B cell (primary cell): Measurements from ENCODE around the gene EZH1. TPM values are rescaled to one million over a fixed set of nuclear protein-coding genes. Genes with fewer than 3 reads are reported as not detected.
A peak's percentile ranks its signal among the peaks of the same experiment; 100 is the strongest.

Experiments
- ATAC-seq: fragments of 200-7000 bp; cut with Tn5 transposase; one replicate; pipeline ENCODE4 v1.10.0; 2021; ENCODE audit warnings: low read depth, mild to moderate bottlenecking, moderate number of reproducible peaks, moderate library complexity
- CTCF ChIA-PET: fragments of 350-600 bp; sonication (Branson Sonifier 250); formaldehyde crosslinking; loops from one replicate; lab custom pipeline; 2021; ENCODE audit warnings: antibody characterized with exemption, inconsistent platforms; lab: Charles Lee
- POLR2A ChIA-PET: fragments of 350-600 bp; sonication (Branson Sonifier 250); formaldehyde crosslinking; loops from one replicate; lab custom pipeline; 2021; ENCODE audit warnings: antibody characterized with exemption; lab: Charles Lee
- DNase-seq: peaks from one replicate; pipeline ENCODE4 v3.0.0; 2013
- H2AFZ ChIP-seq: 2 replicates; pipeline ENCODE4 v1.6.1; 2012; ENCODE audit warnings: mild to moderate bottlenecking, low read depth, low read length; ENCODE audit not compliant: insufficient read depth, poor library complexity, severe bottlenecking
- H3K27ac ChIP-seq, 2 donors: 1 replicate in 1 of 2; 2 replicates in 1 of 2; pipeline ENCODE4 v1.5.1; 2012 to 2013; ENCODE audit warnings: low read length in 2 of 2, mild to moderate bottlenecking in 2 of 2, moderate library complexity in 1 of 2
- H3K27me3 ChIP-seq, 4 experiments: fragments of 200-600 bp in 1 of 4; sonication (generic) in 1 of 4; replicated peaks in 1 of 4; 1 replicate in 2 of 4; 2 replicates in 2 of 4; pipeline versions ENCODE4 v1.6.1 to v1.7.0; 2013 to 2016; ENCODE audit warnings: low read length in 3 of 4, mild to moderate bottlenecking in 2 of 4, mixed read lengths in 1 of 4, moderate library complexity in 1 of 4; ENCODE audit not compliant: insufficient read depth in 4 of 4, control insufficient read depth in 3 of 4; ENCODE audit errors: control extremely low read depth in 1 of 4
- H3K36me3 ChIP-seq, 2 experiments: replicated peaks in 1 of 2; 1 replicate in 1 of 2; 2 replicates in 1 of 2; pipeline versions ENCODE4 v1.6.1 to v1.7.1; 2013; ENCODE audit warnings: low read length in 1 of 2; ENCODE audit not compliant: insufficient read depth in 2 of 2, control insufficient read depth in 1 of 2; ENCODE audit errors: control extremely low read depth in 1 of 2, extremely low read depth in 1 of 2
- H3K4me1 ChIP-seq, 2 donors: fragments of 200-600 bp in 1 of 2; sonication (generic) in 1 of 2; 1 replicate in 1 of 2; 2 replicates in 1 of 2; pipeline versions ENCODE4 v1.5.1 to v1.6.1; 2013 to 2017; ENCODE audit warnings: low read length in 2 of 2; ENCODE audit not compliant: control insufficient read depth in 2 of 2, insufficient read depth in 2 of 2
- H3K4me2 ChIP-seq: replicated peaks from 2 replicates; pipeline ENCODE3; 2012; ENCODE audit warnings: mild to moderate bottlenecking, low read depth, low read length; ENCODE audit not compliant: poor library complexity, severe bottlenecking
- H3K4me3 ChIP-seq, 5 experiments: fragments of 200-600 bp in 1 of 5; sonication (generic) in 1 of 5; 1 replicate in 3 of 5; 2 replicates in 2 of 5; pipeline versions ENCODE4 v1.5.1 to v1.7.0; 2011 to 2016; ENCODE audit warnings: low read length in 4 of 5, mild to moderate bottlenecking in 4 of 5, low read depth in 2 of 5, control low read depth in 1 of 5, moderate library complexity in 1 of 5; ENCODE audit not compliant: insufficient read depth in 1 of 5; ENCODE audit errors: control extremely low read depth in 1 of 5, extremely low read depth in 1 of 5
- H3K79me2 ChIP-seq: fragments of 200-600 bp; sonication (generic); one replicate; pipeline ENCODE4 v1.6.0; 2016; ENCODE audit warnings: low read length; ENCODE audit not compliant: control insufficient read depth, insufficient read depth
- H3K9ac ChIP-seq: fragments of 200-600 bp; sonication (generic); 2 replicates; pipeline ENCODE4 v1.6.1; 2017; ENCODE audit warnings: mild to moderate bottlenecking, low read length, moderate library complexity
- H3K9me3 ChIP-seq, 3 donors: one replicate each; pipeline versions ENCODE4 v1.6.1 to v1.7.1; 2013; ENCODE audit warnings: low read length in 2 of 3; ENCODE audit not compliant: control insufficient read depth in 2 of 3, insufficient read depth in 1 of 3; ENCODE audit errors: control extremely low read depth in 1 of 3
- H4K20me1 ChIP-seq: 2 replicates; pipeline ENCODE4 v1.6.0; 2012; ENCODE audit warnings: mild to moderate bottlenecking, low read length; ENCODE audit not compliant: insufficient read depth, control insufficient read depth, poor library complexity, severe bottlenecking
- H3K27ac Mint-ChIP-seq: one replicate; pipeline ENCODE4 v1.8.0; 2021; ENCODE audit warnings: mixed read lengths
- H3K27me3 Mint-ChIP-seq: one replicate; pipeline ENCODE4 v1.8.0; 2021; ENCODE audit warnings: mixed read lengths
- H3K4me1 Mint-ChIP-seq: one replicate; pipeline ENCODE4 v1.8.0; 2021; ENCODE audit warnings: mixed read lengths
- H3K4me3 Mint-ChIP-seq: one replicate; pipeline ENCODE4 v1.8.0; 2021; ENCODE audit warnings: mixed read lengths
- H3K9me3 Mint-ChIP-seq: one replicate; pipeline ENCODE4 v1.8.0; 2022; ENCODE audit warnings: mixed read lengths; ENCODE audit not compliant: insufficient read depth
- CTCF ChIP-seq: fragments of 200-600 bp; IDR thresholded peaks from one replicate; pipeline ENCODE4 v1.8.0; 2022; ENCODE audit warnings: antibody characterized with exemption, mild to moderate bottlenecking
- EZH2 ChIP-seq: IDR thresholded peaks from 2 replicates; pipeline ENCODE4 v1.6.1; 2012; ENCODE audit warnings: borderline replicate concordance, low read depth, mild to moderate bottlenecking, moderate library complexity, low read length; ENCODE audit not compliant: insufficient read depth, poor library complexity, severe bottlenecking
- WGBS: methylation state at CpG from one replicate; pipeline ENCODE4 v1.1.5; 2013; ENCODE audit warnings: missing lambda C conversion rate; ENCODE audit not compliant: insufficient coverage; 5-methylcytosine and 5-hydroxymethylcytosine counted together
- intact Hi-C: fragments of 100-400 bp; cut with micrococcal nuclease; formaldehyde crosslinking; loops from one replicate; pipeline ENCODE4 v1.10.0; 2022
- polyA plus RNA-seq: library from polyadenylated mRNA; depleted of rRNA; stranded (reverse); fragments of >200 nt; gene quantifications from 2 replicates; pipeline ENCODE4 v1.2.3, GENCODE V29; 2012
- total RNA-seq, 2 donors: library from RNA; stranded (reverse); fragments of 120-200 nt in 1 of 2; gene quantifications; 1 replicate in 1 of 2; 2 replicates in 1 of 2; pipeline versions ENCODE4 v1.2.3 to v1.2.4, GENCODE V29; 2013 to 2022

Gene EZH1
- total and polyA plus RNA-seq, 2 donors (not counting 1 experiment from before 2014, with no cell fraction given): 115 to 169 TPM

DNA sequence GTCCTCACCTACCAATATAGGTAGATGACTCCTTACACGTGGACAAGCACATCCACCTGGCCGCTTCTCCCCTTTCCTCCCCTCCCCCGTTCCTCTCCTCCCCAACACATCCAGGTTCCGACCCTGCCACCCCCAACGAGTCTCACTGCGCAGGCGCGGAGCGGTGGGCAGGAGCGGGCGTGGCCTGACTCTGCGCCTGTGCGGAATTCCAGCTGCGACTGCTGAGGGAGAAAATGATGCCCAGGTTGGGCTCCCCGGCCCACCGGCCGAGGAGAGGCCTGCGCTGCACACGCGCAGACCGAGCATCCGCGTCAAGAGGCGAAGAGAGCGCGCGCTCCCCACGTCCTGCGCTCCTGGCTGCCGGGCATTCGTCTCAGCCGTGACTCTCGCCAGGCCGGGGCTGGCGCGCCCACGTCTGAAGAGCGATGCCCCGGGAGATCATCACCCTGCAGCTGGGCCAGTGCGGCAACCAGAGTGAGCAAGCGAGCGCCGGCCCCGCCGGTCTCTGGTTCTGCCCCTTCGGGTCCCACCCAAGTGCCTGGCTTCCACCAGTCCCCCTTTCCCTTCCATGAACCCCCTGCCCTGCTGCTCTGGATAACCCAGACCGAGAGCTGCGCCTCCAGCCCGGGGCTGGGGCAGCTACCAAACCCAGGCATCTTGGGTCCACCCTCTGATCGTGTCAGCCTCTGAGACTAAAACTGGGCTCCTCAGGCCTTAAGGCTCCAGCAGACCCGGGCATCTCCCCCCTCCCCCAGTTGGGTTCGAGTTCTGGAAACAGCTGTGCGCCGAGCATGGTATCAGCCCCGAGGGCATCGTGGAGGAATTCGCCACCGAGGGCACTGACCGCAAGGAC is 85.5 kb downstream of the EZH1 start, which contains the start of gene TUBG2:
Gene TUBG2, plus strand, starts transcription at position 206 of the 853 bp plus-strand sequence. Its CDS starts 220 bp downstream, at position 426.
- Mint-ChIP-seq H3K4me3 (peak within 1 kb of the TSS; percentile 93), H3K27ac (peak within 1 kb of the TSS; percentile 79), H3K4me1 (peaks cover 31% of the 10 kb centered on the region), H3K9me3 (no peaks in the 10 kb centered on the region), H3K27me3 (peaks cover 9% of the 10 kb centered on the region)
- no peaks in the 10 kb centered on the region for H3K9me3 ChIP-seq
- H3K4me3 ChIP-seq: peak within 1 kb of the TSS in 4 of 5 experiments; percentile 51 to 76 (median 72)
- no peaks in the 10 kb centered on the region for H4K20me1 ChIP-seq
- peak within 1 kb of the TSS in 1 of 2 donors; percentile 41 for H3K27ac ChIP-seq
- peak within 1 kb of the TSS; percentile 79 for H3K9ac ChIP-seq
- no peaks in the 10 kb centered on the region for H3K36me3 ChIP-seq
- ATAC-seq (peak; percentile 83), DNase-seq (peak; percentile 76)
- H2AFZ ChIP-seq: peak within 1 kb of the TSS; percentile 95
- intact Hi-C loops: loop anchor here (2.0 kb wide), 1 partner anchor 19 kb away; no protein-coding TSS in a partner anchor
- peaks cover 0 to 27% (median 7%) of the 10 kb centered on the region in 4 experiments for H3K27me3 ChIP-seq
- H3K4me1 ChIP-seq: peaks cover 16 to 23% of the 10 kb centered on the region in 2 donors
- no peak for TF ChIP-seq CTCF
- no peak for TF ChIP-seq EZH2
- no peaks in the 10 kb centered on the region for H3K79me2 ChIP-seq
- 4% methylated on average over 52 of the region's 59 CpGs for WGBS
- ChIA-PET CTCF (interaction anchor here (0.6 to 4.9 kb wide), 4 partner anchors 11 to 81 kb away, joined by 4 to 18 read pairs (median 4); no protein-coding TSS in a partner anchor), POLR2A (interaction anchor here (0.6 to 1.0 kb wide), 3 partner anchors 11 to 307 kb away, joined by 3 to 7 read pairs (median 3); no protein-coding TSS in a partner anchor)
- H3K4me2 ChIP-seq: peak within 1 kb of the TSS; percentile 94
